ENCODE data around the gene JARID2. TPM values are rescaled to one million over a fixed set of nuclear protein-coding genes. Genes with fewer than 3 reads are reported as not detected.

Gene JARID2
- total RNA-seq, 1 experiment from 2014 or later: 6.0 TPM

DNA sequence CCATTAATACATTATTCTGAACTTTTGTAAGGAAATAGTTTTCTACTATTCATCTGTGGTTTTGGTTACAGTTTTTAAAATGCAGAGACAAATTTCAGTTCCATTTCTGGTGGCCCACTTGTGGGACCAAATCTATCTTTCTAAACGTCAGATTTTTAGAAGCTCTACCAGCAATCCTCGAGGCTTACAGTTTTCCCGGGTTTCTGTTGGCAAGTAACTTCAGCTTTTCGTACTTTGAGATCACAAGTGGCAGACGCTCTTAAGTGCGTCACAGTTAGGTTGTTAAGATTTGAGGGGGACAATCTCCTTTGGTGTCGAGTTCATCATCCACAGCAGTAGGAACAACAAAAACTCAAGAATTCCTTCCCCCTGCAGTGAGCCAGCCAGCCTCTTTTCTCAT, 60.0 kb downstream of the JARID2 start:
- ChIA-PET CTCF (no interaction called here), POLR2A (no interaction called here)
- no peaks in the 10 kb centered on the region for H3K36me3 ChIP-seq (ENCODE audit: control insufficient read depth, insufficient read depth, low read length)
- no peak for ATAC-seq
- H3K9me3 ChIP-seq (ENCODE audit: control insufficient read depth, insufficient read depth, low read depth, low read length): no peaks in the 10 kb centered on the region
- BruUV-seq (replicated peaks): no TSS peak
- TF ChIP-seq SIN3A (IDR thresholded peaks at IDR 0.05; ENCODE audit: borderline replicate concordance, insufficient read depth, low read depth, low read length) (no peak), CTCF (IDR thresholded peaks at IDR 0.05) (no peak), POLR2AphosphoS5 (IDR thresholded peaks at IDR 0.05; ENCODE audit: low read depth, low read length) (no peak), TCF7L2 (IDR thresholded peaks at IDR 0.05; ENCODE audit: low read depth, low read length) (no peak), REST (IDR thresholded peaks at IDR 0.05; ENCODE audit: insufficient read depth in 1 of 2, low read depth in 2 of 2, low read length in 1 of 2) (no peak)
- no peaks in the 10 kb centered on the region for H3K27me3 ChIP-seq (ENCODE audit: control insufficient read depth, insufficient read depth, low read length)
- no peak overlapping the region for H3K27ac ChIP-seq (ENCODE audit: low read length)
- DNase-seq (ENCODE audit: low read depth, low spot score): no peak
- intact Hi-C loops (cut with micrococcal nuclease; ENCODE audit: unreplicated experiment) (no loop called here), in situ Hi-C loops (cut with HindIII; ENCODE audit: low pct_unique_long_range_greater_than_20kb, low sequenced_read_pairs) (no loop called here)
- no peak overlapping the region for H3K4me3 ChIP-seq (ENCODE audit: low read depth in 2 of 2, low read length in 2 of 2)
- no peaks in the 10 kb centered on the region for H3K4me1 ChIP-seq (ENCODE audit: control insufficient read depth, insufficient read depth, low read length)

DNA sequence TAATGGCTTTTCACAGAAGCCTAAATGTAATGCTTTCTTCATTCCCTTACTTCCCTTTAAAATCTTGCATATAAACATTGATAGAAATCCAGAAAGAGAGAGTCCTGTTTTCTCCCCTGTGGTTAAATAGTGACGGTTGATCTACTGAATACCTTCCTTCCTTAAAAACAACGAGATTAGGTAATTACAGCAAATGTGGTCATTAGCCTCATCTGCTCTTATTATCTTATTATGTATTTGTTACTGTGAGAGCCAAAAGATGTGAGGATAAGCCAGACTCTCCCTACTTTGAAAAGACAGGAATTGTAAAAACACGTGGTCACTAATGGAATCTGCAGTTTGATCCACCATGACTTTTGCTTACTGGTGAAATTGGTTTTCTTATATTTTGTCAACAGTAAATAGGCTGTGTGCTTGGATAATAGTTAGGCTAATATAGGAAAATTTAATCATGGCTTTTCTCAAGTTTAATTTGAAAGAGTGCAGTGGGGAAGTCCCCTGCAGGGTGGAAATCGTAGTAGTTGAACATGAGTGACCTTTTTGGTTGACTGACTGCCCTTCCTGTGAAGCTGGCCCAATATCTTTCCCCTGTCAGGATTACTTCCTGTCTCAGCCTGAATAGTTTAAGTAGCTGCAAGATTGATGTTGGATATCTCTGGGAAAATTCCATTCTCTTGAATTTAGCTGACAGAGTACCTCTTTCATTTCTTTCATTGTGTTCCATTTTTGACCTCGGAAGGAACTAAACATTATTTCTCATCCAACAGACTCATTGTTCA, 62.8 kb downstream of the JARID2 start:
- no TSS peak for BruUV-seq (replicated peaks)
- in situ Hi-C loops (cut with HindIII; ENCODE audit: low pct_unique_long_range_greater_than_20kb, low sequenced_read_pairs): no loop called here
- Histone ChIP-seq H3K36me3 (ENCODE audit: control insufficient read depth, insufficient read depth, low read length) (no peaks in the 10 kb centered on the region), H3K4me1 (ENCODE audit: control insufficient read depth, insufficient read depth, low read length) (no peaks in the 10 kb centered on the region), H3K4me3 (ENCODE audit: low read depth in 2 of 2, low read length in 2 of 2) (no peak overlapping the region), H3K9me3 (ENCODE audit: control insufficient read depth, insufficient read depth, low read depth, low read length) (no peaks in the 10 kb centered on the region), H3K27me3 (ENCODE audit: control insufficient read depth, insufficient read depth, low read length) (no peaks in the 10 kb centered on the region), H3K27ac (ENCODE audit: low read length) (no peak overlapping the region)
- no peak for TF ChIP-seq SIN3A (IDR thresholded peaks at IDR 0.05; ENCODE audit: borderline replicate concordance, insufficient read depth, low read depth, low read length)
- no peak for TF ChIP-seq TCF7L2 (IDR thresholded peaks at IDR 0.05; ENCODE audit: low read depth, low read length)
- TF ChIP-seq POLR2AphosphoS5 (IDR thresholded peaks at IDR 0.05; ENCODE audit: low read depth, low read length): no peak
- no peak for TF ChIP-seq CTCF (IDR thresholded peaks at IDR 0.05)
- no peak for TF ChIP-seq REST (IDR thresholded peaks at IDR 0.05; ENCODE audit: insufficient read depth in 1 of 2, low read depth in 2 of 2, low read length in 1 of 2)
- no peak for ATAC-seq
- intact Hi-C loops (cut with micrococcal nuclease; ENCODE audit: unreplicated experiment): no loop called here
- POLR2A ChIA-PET: no interaction called here
- DNase-seq (ENCODE audit: low read depth, low spot score): no peak
- CTCF ChIA-PET: no interaction called here
